Upper lobe of left lung (tissue), 4 donors: ENCODE measurements around the gene MGST2.

Source experiments
- EP300 ChIP-seq, 4 donors: sonication (generic); formaldehyde crosslinking; IDR thresholded peaks; one replicate each; pipeline ENCODE4 v1.5.1; 2017; ENCODE audit warnings: antibody characterized with exemption in 4 of 4, control low read depth in 2 of 4
- TF ChIP-seq, protein P1 (sequence below), 6 experiments: fragments of 450-650 bp in 4 of 6; fragments of 200-600 bp in 2 of 6; sonication (generic) in 2 of 6; IDR thresholded peaks; one replicate each; pipeline ENCODE4 v1.5.1; 2016 to 2019; ENCODE audit warnings: antibody characterized with exemption in 6 of 6

DNA sequence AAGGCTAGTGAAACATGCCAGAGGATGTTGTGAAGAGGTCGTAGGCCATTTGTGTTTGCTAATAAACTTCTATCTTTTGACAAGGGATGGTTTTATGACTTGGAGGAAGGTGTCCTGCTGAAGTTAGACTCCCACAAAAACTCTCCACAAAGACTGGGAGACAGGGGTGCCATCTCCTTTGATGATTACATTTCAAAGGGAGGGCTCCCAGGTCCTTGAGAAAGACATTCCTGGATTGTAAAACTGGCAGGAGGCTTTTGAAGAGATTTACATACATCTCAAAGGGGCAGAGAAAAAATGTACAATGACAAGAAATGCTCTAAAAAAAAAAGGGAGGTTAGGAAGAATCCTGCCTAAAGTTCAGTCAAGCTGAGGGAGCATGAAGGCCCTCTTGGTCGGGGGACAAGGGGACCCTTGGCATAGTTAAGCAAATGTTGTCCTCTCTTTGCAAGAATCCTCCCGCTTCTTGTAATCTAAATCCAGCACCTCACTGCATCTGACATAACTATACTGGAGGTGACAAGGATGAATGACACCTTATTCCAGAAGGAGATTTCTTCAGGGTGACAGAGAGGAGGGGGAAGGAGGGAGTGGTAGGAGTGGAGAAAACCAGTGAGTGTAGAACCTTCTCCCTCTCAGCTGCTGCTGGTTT, 41.1 kb upstream of the MGST2 start:
- TF ChIP-seq, protein P1, sequence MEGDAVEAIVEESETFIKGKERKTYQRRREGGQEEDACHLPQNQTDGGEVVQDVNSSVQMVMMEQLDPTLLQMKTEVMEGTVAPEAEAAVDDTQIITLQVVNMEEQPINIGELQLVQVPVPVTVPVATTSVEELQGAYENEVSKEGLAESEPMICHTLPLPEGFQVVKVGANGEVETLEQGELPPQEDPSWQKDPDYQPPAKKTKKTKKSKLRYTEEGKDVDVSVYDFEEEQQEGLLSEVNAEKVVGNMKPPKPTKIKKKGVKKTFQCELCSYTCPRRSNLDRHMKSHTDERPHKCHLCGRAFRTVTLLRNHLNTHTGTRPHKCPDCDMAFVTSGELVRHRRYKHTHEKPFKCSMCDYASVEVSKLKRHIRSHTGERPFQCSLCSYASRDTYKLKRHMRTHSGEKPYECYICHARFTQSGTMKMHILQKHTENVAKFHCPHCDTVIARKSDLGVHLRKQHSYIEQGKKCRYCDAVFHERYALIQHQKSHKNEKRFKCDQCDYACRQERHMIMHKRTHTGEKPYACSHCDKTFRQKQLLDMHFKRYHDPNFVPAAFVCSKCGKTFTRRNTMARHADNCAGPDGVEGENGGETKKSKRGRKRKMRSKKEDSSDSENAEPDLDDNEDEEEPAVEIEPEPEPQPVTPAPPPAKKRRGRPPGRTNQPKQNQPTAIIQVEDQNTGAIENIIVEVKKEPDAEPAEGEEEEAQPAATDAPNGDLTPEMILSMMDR (IDR thresholded peaks at IDR 0.05): no peak
- TF ChIP-seq EP300 (IDR thresholded peaks at IDR 0.05): no peak
